Kidney tubule cell (primary cell): ENCODE results near the gene CPLX3.
"Not testable (repeated sequence)": the region's sequence is repeated elsewhere in the genome, so short reads cannot be mapped to it uniquely, and the experiment has no call there.

Source experiments
- DNase-seq: peaks from one replicate; pipeline ENCODE4 v3.0.0-alpha.2; 2018; ENCODE audit warnings: low spot score

CPLX3 gene

GRCh38 chr15:74826364-74826819 lies at the start of gene CPLX3:
TSS of gene CPLX3 (plus strand) at chr15:74826627. CDS start at chr15:74826704, 77 bp downstream.
- DNase-seq: no peak

GRCh38 chr15:74776821-74777768 lies 49.3 kb upstream of the CPLX3 start:
- DNase-seq: no peak

- no peak for DNase-seq
Observed at GRCh38 chr15:74777769-74778598, 48.4 kb upstream of the CPLX3 start.

- DNase-seq: no peak
Observed at GRCh38 chr15:74778599-74778970, 47.8 kb upstream of the CPLX3 start.

DNA sequence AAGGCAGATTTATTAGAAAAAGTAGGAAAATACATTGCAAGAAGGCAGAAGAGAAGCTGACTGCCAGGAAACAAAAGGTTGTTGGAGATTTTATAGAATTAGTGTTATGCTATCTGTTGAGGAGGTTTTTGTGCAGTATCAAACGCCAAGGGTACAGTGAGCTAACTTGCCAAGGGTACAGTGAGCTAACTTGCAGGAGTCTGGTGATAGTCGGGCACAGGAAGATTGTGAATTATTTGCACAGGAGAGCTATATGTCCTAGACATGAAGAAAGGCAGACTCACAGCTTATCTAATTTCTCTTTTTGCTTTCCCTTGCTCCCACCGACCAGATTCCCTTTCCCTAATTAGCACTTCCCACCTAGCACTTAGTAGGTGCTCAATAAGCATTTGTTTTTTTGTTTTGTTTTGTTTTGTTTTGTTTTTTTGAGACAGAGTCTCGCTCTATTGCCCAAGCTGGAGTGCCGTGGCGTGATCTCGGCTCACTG lies 47.2 kb upstream of the CPLX3 start:
- DNase-seq: no peak

GRCh38 chr15:74780523-74781430 lies 45.6 kb upstream of the CPLX3 start:
- no peak for DNase-seq

GRCh38 chr15:74781431-74782258 lies 44.8 kb upstream of the CPLX3 start, which contains the start of gene CSK:
TSS of gene CSK (plus strand) at chr15:74782080. CDS start at chr15:74798298, 16,218 bp downstream.
- DNase-seq: peak; percentile 71

DNA sequence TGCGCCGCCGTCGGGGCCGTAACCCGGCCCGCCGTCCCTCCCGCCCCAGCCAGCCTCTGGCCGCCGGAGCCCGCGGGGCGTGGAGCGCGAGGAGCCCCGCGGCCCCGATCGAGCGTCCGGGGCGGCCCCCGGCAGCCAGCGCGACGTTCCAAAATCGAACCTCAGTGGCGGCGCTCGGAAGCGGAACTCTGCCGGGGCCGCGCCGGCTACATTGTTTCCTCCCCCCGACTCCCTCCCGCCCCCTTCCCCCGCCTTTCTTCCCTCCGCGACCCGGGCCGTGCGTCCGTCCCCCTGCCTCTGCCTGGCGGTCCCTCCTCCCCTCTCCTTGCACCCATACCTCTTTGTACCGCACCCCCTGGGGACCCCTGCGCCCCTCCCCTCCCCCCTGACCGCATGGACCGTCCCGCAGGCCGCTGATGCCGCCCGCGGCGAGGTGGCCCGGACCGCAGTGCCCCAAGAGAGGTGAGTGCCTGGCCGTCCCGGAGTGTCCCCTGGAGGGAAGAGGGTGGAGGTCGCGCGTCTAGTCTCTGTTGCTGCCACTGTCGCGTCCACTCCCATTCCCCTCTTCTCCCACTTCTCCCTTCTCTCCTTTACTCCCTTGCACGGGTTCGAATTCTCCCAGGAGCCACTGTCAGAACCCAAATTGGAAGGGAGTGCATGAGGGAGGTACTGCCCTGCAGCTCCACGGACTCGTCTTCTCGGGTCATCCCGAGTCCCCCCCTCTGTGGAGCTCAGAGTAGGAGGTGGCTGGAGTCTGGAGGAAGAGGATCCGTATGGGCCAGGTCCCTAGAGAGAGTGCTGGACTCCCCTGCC lies 44.0 kb upstream of the CPLX3 start:
- peak; percentile 29 for DNase-seq

DNA sequence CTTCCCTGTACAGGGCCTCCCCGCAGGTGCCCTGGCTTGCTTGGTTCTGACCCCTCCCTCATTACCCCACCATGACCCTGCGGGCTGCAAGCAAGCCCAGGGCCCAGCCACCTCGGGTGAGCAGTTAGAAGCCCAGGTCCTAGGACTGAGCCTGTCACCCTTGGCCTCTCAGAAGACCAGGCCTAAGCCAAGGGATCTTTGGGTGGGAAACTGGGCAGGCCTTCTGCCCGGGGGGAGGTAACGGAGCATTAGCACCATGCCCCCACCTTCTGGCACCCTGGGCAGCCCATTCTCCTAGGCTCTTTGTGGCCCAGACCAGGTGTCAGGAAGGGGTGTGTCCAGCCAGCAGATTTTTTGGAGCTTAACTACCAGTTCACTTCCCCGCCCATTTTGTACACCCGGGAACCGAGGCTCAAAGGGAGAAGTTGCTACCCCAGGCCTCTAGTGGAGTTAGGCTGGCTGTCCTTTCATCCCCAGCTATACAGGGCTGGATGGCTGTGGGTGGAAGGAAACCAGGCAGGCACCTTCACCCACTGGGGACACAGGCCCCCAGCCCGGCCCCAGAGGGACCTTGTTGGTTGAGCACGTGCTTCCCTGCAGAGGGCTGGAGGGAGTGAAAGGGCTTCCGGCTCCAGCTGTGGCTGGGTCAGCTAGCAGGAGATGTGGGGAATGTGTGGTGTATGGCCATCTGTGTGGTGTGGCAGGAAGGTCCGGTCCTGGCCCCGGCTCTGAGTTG lies 43.2 kb upstream of the CPLX3 start:
- peak; percentile 25 for DNase-seq

- no peak for DNase-seq
Observed at GRCh38 chr15:74783808-74784175, 42.6 kb upstream of the CPLX3 start.

GRCh38 chr15:74784426-74785193 lies 41.8 kb upstream of the CPLX3 start:
- DNase-seq: no peak

GRCh38 chr15:74785194-74786032 lies 41.0 kb upstream of the CPLX3 start:
- no peak for DNase-seq

GRCh38 chr15:74786081-74786480 lies 40.3 kb upstream of the CPLX3 start:
- DNase-seq: not testable (repeated sequence)

DNA sequence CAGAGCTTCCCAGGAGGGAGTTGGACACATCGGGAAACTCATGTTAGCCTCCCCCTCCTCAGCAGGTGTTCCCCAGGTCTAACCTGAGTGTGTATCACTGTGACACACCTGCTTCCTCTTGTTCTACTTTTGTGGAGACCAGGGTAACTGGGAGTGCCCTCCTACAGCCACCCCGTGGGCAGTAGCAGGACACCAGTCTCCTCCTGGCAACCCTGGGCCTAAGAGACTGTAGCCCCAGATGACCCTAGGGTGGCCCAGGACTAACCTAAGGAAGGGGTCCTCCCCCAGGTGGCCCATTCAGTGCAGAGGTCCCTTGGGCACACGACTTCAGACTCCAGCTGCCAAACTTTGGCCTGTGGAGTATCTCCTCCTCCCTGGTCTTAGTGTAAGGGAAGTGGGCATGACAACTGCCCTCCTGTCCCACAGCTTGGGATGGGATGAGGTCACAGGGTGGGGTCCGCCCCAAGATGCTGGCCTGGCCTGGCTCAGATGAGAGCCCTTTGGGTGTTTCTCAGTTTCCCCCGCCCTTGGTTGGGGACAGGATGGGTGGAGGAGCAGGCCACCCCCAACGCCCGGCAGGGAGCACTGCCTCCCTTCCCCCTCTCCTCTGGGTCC lies 39.8 kb upstream of the CPLX3 start:
- no peak for DNase-seq

GRCh38 chr15:74787251-74788041 lies 39.0 kb upstream of the CPLX3 start:
- DNase-seq: peak; percentile 43
